ENCODE results near the gene IMPACT.
A peak's percentile ranks its signal among the peaks of the same experiment; 100 is the strongest.

IMPACT gene

DNA sequence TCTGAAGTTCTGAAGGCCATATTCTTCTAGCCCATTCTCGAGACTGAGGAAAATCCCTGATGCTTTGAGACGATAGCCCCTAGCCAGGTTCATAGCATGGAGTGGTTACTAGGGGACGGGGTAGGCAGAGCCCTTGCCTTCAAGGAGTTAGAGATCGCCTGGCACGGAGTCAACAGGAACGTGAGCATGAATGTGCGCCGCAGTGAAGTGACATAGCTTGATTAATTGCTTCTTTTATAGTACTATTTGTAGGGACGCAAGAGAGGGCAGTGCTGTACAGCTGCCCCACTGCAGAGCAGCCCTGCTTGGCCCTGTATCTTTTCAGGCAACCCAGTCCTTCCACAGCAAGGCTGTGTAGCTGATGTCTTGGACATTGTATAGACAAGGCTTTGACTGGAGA is 60.2 kb downstream of the IMPACT start:
- Histone ChIP-seq H3K9me3 (ENCODE audit: control insufficient read depth, insufficient read depth, low read length) (no peaks in the 10 kb centered on the region), H3K4me3 (ENCODE audit: low read length) (no peak overlapping the region)
- no peak for TF ChIP-seq EZH2phosphoT487 (IDR thresholded peaks at IDR 0.05; ENCODE audit: borderline replicate concordance, low read length)

DNA sequence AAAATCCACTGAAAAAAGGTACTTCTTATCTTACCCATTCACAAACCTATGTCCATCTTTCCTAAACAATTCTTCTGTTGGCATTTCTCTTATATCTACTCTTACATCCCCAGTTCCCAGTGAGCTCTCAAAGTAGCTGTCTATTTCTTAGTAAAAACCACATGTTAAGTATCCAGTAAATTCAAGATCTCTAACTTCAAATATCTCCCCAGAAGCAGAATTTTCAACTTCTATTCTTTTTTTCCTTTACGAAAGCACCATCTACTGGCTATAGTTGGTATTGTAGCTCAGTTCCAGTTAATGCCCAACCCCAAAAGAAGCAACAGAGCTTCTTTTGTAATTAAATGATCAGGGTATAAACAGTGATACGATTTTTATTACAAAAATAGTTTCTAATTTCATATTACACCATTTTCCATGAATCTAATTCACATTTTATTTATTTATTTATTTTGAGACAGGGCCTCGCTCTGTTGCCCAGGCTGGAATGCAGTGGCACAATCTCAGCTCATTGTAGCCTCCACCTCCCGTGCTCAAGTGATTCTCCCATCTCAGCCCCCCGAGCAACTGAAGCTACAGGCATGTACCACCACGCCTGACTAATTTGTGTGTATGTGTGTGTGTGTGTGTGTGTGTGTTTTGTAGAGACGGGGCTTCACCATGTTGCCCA is 62.5 kb downstream of the IMPACT start:
- Histone ChIP-seq H3K27me3 (ENCODE audit: control insufficient read depth, low read length) (peaks cover 3% of the 10 kb centered on the region; the same call in 1 of the 2 replicates), H3F3A (ENCODE audit: control insufficient read depth, insufficient read depth) (0 out of 2 replicates have a peak, but pooled peaks cover 4% of the 10 kb centered on the region), H4K20me1 (ENCODE audit: control insufficient read depth, insufficient read depth, low read depth, low read length) (no peaks in the 10 kb centered on the region), H3K9me3 (ENCODE audit: control insufficient read depth, insufficient read depth, low read length) (no peaks in the 10 kb centered on the region), H3K9me2 (replicated peaks; ENCODE audit: control insufficient read depth, low read length) (no peaks in the 10 kb centered on the region), H3K4me1 (ENCODE audit: control insufficient read depth, low read length) (peaks cover 24% of the 10 kb centered on the region), H3K4me2 (ENCODE audit: low read length) (no peak overlapping the region), H3K4me3 (ENCODE audit: low read length) (no peak overlapping the region), H3K79me2 (ENCODE audit: control insufficient read depth, low read length) (no peaks in the 10 kb centered on the region), H3K27ac (ENCODE audit: low read depth, low read length) (no peak overlapping the region), H3K36me3 (ENCODE audit: control insufficient read depth, low read length) (no peaks in the 10 kb centered on the region)
- TF ChIP-seq CTCF (IDR thresholded peaks at IDR 0.05; ENCODE audit: low read depth, low read length, poor library complexity, severe bottlenecking) (peak; percentile 63), EZH2phosphoT487 (IDR thresholded peaks at IDR 0.05; ENCODE audit: borderline replicate concordance, low read length) (no peak)

More for the DNA sequence above, 60.2 kb downstream of the IMPACT start:
- Histone ChIP-seq H3F3A (ENCODE audit: control insufficient read depth, insufficient read depth) (0 out of 2 replicates have a peak, but pooled peaks cover 4% of the 10 kb centered on the region), H3K27me3 (ENCODE audit: control insufficient read depth, low read length) (peaks cover 3% of the 10 kb centered on the region; the same call in 1 of the 2 replicates), H3K79me2 (ENCODE audit: control insufficient read depth, low read length) (no peaks in the 10 kb centered on the region), H3K4me1 (ENCODE audit: control insufficient read depth, low read length) (peaks cover 11% of the 10 kb centered on the region), H3K9me2 (replicated peaks; ENCODE audit: control insufficient read depth, low read length) (no peaks in the 10 kb centered on the region), H3K4me2 (ENCODE audit: low read length) (no peak overlapping the region), H4K20me1 (ENCODE audit: control insufficient read depth, insufficient read depth, low read depth, low read length) (no peaks in the 10 kb centered on the region), H3K27ac (ENCODE audit: low read depth, low read length) (no peak overlapping the region), H3K36me3 (ENCODE audit: control insufficient read depth, low read length) (no peaks in the 10 kb centered on the region)

DNA sequence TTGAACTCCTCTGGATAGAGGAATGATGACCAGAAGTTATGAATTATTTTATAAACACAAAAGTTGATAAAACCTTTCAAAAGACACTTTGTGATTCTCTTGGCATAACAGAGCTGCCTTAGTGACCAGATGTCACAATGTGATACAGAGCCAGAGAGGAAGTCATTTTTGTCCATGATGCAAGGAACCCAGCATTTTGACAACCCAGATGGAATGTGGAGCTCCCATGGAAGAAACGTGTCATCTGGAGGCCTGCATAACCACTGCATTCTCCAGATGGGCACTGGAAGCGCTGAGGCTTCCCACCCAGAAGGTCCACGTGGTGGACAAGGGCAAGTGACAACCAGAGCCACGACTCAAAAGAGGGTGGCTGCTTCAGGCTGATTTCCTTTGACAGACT is 64.1 kb downstream of the IMPACT start:
- peaks cover 3% of the 10 kb centered on the region; the same call in 1 of the 2 replicates for H3K27me3 ChIP-seq (ENCODE audit: control insufficient read depth, low read length)

More for the DNA sequence above, 64.1 kb downstream of the IMPACT start:
- Histone ChIP-seq H3K36me3 (ENCODE audit: control insufficient read depth, low read length) (no peaks in the 10 kb centered on the region), H3K79me2 (ENCODE audit: control insufficient read depth, low read length) (no peaks in the 10 kb centered on the region), H3K4me3 (ENCODE audit: low read length) (no peak overlapping the region), H3K27ac (ENCODE audit: low read depth, low read length) (no peak overlapping the region), H4K20me1 (ENCODE audit: control insufficient read depth, insufficient read depth, low read depth, low read length) (no peaks in the 10 kb centered on the region), H3K4me1 (ENCODE audit: control insufficient read depth, low read length) (peaks cover 24% of the 10 kb centered on the region), H3K9me3 (ENCODE audit: control insufficient read depth, insufficient read depth, low read length) (no peaks in the 10 kb centered on the region; the same call in 1 of the 2 replicates), H3F3A (ENCODE audit: control insufficient read depth, insufficient read depth) (0 out of 2 replicates have a peak, but pooled peaks cover 4% of the 10 kb centered on the region), H3K9me2 (replicated peaks; ENCODE audit: control insufficient read depth, low read length) (no peaks in the 10 kb centered on the region), H3K4me2 (ENCODE audit: low read length) (no peak overlapping the region)
- TF ChIP-seq EZH2phosphoT487 (IDR thresholded peaks at IDR 0.05; ENCODE audit: borderline replicate concordance, low read length) (no peak), CTCF (IDR thresholded peaks at IDR 0.05; ENCODE audit: low read depth, low read length, poor library complexity, severe bottlenecking) (no peak)

Measured in DOHH2 (cell line).